ENCODE data around the gene MIOS. TPM values are rescaled to one million over a fixed set of nuclear protein-coding genes. Genes with fewer than 3 reads are reported as not detected.

MIOS gene
- total and polyA plus RNA-seq, 12 donors, result 8.7 to 51.3 (median 24.7) TPM

- no peaks in the 10 kb centered on the region for H3K9me3 ChIP-seq (replicated peaks in 1 of 3)
- no peaks in the 10 kb centered on the region for H3K4me1 ChIP-seq (replicated peaks in 1 of 2)
- TF ChIP-seq POLR2A (IDR thresholded peaks at IDR 0.05) (no peak), CTCF (IDR thresholded peaks at IDR 0.05) (no peak)
- no peak overlapping the region for H3K4me3 ChIP-seq
- intact Hi-C loops (cut with DNase I), result no loop called here
- no peak for DNase-seq
- WGBS, 4 donors, result 75 to 91% (median 81%) methylated on average over 2 of the region's 2 CpGs
- H3K27ac ChIP-seq, result no peak overlapping the region
- peaks cover 0 to 12% of the 10 kb centered on the region in 2 donors for H3K36me3 ChIP-seq (replicated peaks in 1 of 2)
- no peaks in the 10 kb centered on the region for H3K27me3 ChIP-seq
Measured at GRCh38 chr7:7609330-7609729, 42.6 kb downstream of the MIOS start.

DNA sequence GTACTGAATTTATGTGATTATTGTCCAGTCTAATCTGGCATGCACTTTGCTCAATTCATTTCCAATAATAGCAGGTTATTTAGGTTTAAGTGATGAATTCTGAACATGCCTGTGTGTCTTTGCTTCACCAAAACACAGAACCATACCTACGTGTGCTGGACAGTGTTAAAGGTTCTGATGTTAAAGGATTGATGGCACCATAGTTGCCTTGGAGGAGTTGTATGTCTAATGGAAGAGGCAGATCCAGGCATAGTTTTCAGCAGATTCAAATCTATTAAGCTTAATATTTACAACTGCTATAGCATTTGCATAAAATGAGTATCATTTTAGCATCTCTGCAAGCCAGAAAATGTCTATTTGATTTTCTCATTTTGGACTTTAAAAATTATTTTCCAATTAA is 45.8 kb downstream of the MIOS start:
- no peaks in the 10 kb centered on the region for H3K27me3 ChIP-seq
- H3K9me3 ChIP-seq (replicated peaks in 1 of 3), result no peaks in the 10 kb centered on the region
- WGBS, 4 donors, result 50 to 96% (median 88%) methylated on average over 1 of the region's 1 CpG
- DNase-seq, result no peak
- H3K4me1 ChIP-seq (replicated peaks in 1 of 2), result no peaks in the 10 kb centered on the region
- peaks cover 0 to 7% of the 10 kb centered on the region in 2 donors for H3K36me3 ChIP-seq (replicated peaks in 1 of 2)
- no peak overlapping the region for H3K4me3 ChIP-seq
- no peak overlapping the region for H3K27ac ChIP-seq
- TF ChIP-seq POLR2A (IDR thresholded peaks at IDR 0.05) (no peak), CTCF (IDR thresholded peaks at IDR 0.05) (no peak)
- intact Hi-C loops (cut with DNase I), result no loop called here

DNA sequence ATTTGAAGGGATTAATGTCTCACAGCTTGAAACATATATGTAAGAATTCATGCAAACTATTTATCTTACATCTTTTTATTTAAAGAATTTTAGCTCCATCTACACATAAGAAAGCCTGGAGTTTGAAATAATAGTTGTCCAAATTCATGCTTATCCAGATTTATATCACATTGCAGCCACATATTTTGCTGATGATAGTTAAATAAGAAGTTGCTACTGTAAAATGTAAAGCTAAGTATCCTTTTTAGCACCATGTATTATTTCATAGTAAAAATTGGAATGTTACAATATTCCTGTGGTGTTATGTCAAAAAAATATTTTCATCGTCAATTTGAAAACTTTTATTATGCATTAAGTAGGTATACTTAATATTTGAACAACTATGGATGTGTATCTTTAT is 46.5 kb downstream of the MIOS start:
- H3K4me1 ChIP-seq (replicated peaks in 1 of 2), result no peaks in the 10 kb centered on the region
- peaks cover 0 to 3% of the 10 kb centered on the region in 2 donors for H3K36me3 ChIP-seq (replicated peaks in 1 of 2)
- no peaks in the 10 kb centered on the region for H3K27me3 ChIP-seq
- TF ChIP-seq POLR2A (IDR thresholded peaks at IDR 0.05), result no peak
- WGBS, 4 donors, result 84 to 96% (median 88%) methylated on average over 1 of the region's 1 CpG
- DNase-seq, result no peak
- H3K9me3 ChIP-seq (replicated peaks in 1 of 3), result no peaks in the 10 kb centered on the region
- intact Hi-C loops (cut with DNase I), result no loop called here
- H3K4me3 ChIP-seq, result no peak overlapping the region
- H3K27ac ChIP-seq, result no peak overlapping the region

DNA sequence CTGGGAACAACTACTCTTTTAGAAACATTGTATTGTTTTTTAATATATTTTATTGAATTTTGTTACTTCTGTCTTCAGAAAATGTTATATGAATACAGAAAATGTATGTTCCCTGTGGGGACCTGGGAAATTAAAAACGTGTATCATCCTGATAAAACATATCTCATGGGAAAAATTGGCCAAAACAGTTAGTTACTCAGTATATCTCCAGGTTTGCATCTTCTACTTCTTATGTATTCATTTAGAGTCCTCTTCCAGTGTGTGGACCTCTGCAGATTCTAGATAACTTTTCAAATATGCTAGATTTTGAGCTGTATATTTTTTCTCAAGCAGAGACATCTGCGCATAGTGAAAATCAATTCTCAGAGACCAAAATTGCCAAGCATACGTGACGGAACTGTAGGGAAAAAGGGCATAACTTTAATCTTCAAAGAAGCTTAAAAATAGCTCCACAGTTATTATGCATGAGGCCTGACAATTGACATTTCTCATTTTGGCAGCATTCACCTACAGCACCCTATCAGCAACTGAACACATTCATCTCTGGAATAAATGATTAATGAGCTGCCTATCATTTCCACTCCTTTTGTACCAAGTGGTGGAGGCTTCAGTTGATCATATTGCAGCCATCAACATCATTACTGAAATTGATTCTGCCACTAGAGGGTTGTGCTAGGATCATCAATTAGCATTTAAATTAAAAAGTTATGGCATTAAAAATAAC is 47.5 kb downstream of the MIOS start:
- intact Hi-C loops (cut with DNase I), result no loop called here
- WGBS, 4 donors, result 73 to 83% (median 82%) methylated on average over 4 of the region's 4 CpGs
- Histone ChIP-seq H3K4me3 (no peak overlapping the region), H3K9me3 (replicated peaks in 1 of 3) (no peaks in the 10 kb centered on the region), H3K36me3 (replicated peaks in 1 of 2) (no peaks in the 10 kb centered on the region), H3K27me3 (no peaks in the 10 kb centered on the region), H3K27ac (no peak overlapping the region), H3K4me1 (replicated peaks in 1 of 2) (no peaks in the 10 kb centered on the region)
- TF ChIP-seq POLR2A (IDR thresholded peaks at IDR 0.05) (no peak), CTCF (IDR thresholded peaks at IDR 0.05) (no peak)
- no peak for DNase-seq

DNA sequence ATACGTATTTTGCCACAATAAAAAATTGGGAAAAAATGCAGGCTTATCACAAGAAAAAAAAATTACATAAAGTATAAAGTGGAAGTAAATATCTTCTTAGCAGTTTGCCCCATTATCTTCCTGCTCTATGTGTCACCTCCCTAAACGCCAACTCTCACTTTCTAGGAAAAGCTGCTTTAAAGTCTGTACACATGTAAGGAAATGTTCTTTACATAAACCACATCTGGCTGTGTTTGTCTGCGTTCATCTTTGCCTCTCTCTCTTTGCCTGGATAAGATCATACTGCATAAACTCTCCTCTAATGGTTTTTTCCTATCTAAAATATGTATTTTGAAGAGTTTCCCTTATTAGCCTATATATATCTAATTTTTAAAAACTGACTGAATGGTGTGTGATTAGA is 50.9 kb downstream of the MIOS start:
- no peaks in the 10 kb centered on the region for H3K9me3 ChIP-seq (replicated peaks in 1 of 3)
- no peak overlapping the region for H3K27ac ChIP-seq
- intact Hi-C loops (cut with DNase I), result no loop called here
- H3K4me3 ChIP-seq, result no peak overlapping the region
- H3K27me3 ChIP-seq, result no peaks in the 10 kb centered on the region
- no peaks in the 10 kb centered on the region for H3K36me3 ChIP-seq (replicated peaks in 1 of 2)
- TF ChIP-seq POLR2A (IDR thresholded peaks at IDR 0.05), result no peak
- TF ChIP-seq CTCF (IDR thresholded peaks at IDR 0.05), result no peak
- WGBS, 4 donors, result 79 to 84% (median 82%) methylated on average over 3 of the region's 3 CpGs
- H3K4me1 ChIP-seq (replicated peaks in 1 of 2), result no peaks in the 10 kb centered on the region
- DNase-seq, result no peak
